NCI-H2227 (cell line): Measurements from ENCODE around the gene NMT1.

ENCODE experiments used
- DNase-seq: peaks from one replicate; lab custom pipeline; 2025; ENCODE audit not compliant: unreplicated experiment; lab: John Stamatoyannopoulos, UW

NMT1 gene

GRCh38 chr17:45060797-45061605 is at the start of gene NMT1:
NMT1 (plus strand) TSS chr17:45061317; CDS start chr17:45061330, 13 bp downstream.
- DNase-seq: peak; percentile 99

- DNase-seq: no peak
Measured at GRCh38 chr17:45011767-45012166, 49.4 kb upstream of the NMT1 start.

DNA sequence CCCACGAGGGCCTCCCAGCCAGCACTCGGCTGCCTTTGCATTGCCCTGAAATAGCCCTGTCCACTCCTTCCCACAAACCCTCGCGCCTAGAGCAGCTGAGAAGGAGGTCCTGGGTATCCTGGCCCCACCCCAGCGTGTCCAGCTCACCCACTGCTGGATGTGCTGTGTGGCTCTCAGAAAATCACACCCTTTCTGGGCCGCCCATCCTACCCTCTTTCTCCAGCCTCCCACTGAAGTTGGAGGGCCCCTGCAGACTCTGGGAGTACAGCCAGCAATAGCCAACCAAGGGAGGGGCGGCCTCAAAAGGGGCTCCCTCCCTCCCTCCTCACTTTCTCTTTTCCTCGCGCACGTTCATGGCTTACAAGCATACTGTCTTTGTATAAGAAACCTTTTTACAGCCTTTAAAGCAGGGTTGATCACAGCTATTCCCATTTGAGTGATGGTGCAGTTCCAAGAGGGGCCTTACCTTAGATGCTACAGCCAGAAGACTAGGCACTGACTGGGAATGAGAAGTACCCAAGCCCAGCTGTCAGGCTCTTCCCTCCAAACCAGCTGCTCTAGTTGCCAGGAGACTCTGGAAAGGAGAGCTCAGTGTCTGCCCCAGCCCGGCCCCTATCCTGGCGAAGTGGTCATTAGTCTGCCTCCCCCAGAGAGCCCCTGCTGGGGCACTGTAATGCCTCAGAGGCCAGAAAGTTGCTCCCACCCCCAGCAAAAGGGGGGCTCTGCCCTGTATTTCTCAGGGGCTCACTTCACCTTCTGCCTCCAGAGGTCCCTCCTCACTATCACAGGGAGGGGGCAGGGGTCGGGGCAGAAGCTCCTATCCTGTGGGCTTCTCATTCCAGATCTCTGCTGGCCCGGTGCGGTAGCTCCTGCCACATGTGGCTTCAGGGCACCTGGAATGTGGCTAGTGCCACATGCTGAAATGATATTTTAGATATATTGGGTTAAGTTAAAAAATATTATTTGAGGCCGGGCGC is 47.8 kb upstream of the NMT1 start:
- DNase-seq: peak; percentile 73

DNA sequence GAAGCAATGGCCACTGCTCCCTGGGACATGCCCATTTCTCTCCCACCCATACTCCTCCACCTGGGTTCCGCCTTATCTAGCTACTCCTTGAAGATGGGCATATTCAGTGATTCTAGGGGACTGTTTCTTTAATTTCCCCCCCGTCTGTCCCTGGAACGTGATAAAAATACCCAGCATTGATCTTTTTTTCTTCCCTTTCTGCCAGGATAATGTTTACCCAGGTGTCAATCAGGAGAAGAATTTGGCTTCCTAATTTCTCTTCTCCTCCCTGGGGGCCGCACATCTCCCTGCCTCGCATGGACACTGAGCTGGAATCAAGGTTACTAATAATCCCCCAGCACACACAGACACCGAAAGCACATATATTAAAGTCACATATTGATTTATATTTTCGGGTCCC is 44.9 kb upstream of the NMT1 start:
- no peak for DNase-seq

DNA sequence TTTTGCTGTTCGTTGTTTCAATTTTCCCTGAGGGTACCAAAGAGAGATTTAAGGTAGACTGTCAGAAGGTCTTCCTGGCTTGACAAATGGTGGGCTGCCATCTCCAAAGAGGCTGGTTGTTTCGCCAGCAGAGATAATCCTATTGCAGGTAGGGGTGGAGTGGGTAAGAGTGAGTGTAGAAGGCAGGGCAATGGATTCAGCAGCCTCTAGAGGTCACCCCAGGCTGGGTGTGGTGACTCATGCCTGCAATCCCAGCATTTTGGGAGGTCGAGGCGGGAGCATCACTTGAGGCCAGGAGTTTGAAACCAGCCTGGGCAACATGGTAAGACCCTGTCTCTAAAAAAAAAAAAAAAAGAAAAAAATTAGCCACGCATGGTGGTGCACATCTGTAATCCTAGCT is 44.3 kb upstream of the NMT1 start:
- DNase-seq: peak; percentile 21

- DNase-seq: no peak
Measured at GRCh38 chr17:45018514-45018847, 42.6 kb upstream of the NMT1 start.

GRCh38 chr17:45018848-45019711 is 42.0 kb upstream of the NMT1 start:
- peak; percentile 63 for DNase-seq

DNA sequence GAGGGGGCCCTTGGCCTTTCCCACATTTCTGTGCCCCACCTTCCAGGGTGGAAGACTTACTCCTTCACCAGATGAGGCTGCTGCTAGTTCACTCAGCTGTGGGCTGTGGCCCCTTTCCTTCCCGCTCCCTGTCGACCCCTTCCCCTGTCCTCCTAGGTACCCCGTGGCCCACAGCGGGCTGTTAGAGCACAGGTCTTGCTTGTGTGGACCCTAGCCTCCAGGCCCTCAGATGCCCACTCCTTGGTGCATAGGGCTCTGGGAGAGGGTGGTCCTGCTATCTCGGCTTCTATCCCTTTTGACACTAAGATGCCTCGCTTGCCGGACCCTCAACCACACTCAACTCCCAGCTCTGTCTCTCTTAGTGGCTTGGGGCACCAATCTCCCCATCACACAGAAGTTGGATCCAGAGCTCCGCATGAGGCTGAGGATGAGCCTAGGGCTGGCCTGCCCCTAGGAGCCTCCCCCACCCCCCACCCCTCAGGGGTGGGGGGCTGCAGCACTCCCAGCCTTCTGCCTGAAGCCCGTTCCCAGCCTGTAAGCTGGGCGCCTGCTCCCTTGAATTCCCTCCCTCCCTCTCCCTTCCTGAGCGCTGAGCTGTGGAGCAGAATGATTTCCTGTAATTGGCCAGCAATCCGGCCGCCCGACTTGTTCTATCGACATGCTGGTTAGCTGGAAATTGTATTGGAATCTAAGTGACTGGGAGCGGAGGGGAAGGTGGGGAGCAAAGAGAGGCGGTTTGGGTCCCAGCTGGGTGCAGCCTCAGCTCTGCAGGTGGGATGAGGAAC is 40.6 kb upstream of the NMT1 start:
- DNase-seq: peak; percentile 77

GRCh38 chr17:45021607-45022287 is 39.4 kb upstream of the NMT1 start:
- DNase-seq: no peak

- no peak for DNase-seq
Measured at GRCh38 chr17:45022288-45022648, 38.8 kb upstream of the NMT1 start.

DNA sequence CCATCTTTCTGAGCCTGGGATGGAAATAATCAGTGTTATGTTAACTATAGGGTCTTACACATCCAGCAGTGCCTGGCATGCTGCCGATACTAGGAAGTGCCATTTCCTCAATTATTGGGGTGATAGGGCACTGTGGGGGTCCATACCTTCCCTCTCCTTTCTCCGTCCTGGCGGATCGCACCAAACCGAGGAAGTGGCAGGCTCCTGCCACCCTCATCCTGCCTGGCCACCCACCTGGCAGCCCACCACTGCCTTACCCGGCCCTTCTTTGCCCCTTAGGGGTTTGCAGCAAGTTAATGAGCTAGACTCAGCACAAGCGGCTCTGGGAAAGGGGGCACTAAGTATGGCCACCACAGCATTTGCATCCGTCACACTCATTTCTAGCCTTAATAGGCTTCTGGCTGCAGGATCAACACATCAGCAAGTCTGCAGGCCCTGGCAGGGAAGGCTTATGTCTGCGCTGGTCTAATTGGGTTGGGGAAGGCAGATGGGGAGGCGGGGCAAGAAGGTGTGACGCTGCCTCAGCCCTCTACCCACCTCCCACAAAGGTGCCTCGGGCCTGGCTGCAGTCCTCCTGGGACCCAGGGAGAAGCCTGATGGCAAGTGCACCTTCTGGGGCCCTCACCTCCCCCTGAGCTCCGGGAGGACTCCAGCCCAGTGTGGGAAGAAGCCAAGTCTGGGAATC is 38.3 kb upstream of the NMT1 start:
- peak; percentile 37 for DNase-seq

DNA sequence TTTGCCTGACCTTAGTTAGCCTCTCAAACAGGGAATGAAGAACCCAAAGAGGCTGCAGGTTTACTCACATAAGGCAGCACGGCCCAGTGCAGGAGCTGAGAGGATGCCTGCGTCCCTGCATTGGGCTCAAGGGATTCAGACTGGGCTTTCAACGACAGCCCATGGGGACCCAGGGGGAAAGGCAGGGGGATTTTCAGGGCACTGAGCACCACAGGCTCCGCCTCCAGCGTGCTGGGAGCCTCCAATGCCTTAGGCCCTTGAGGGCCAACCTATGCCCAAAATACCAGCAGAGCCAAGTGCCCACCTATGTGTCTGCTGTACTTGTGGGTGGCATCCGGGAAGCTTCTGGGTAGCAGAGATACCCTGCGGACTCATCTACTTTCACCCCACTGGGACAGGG is 32.0 kb upstream of the NMT1 start:
- no peak for DNase-seq

DNA sequence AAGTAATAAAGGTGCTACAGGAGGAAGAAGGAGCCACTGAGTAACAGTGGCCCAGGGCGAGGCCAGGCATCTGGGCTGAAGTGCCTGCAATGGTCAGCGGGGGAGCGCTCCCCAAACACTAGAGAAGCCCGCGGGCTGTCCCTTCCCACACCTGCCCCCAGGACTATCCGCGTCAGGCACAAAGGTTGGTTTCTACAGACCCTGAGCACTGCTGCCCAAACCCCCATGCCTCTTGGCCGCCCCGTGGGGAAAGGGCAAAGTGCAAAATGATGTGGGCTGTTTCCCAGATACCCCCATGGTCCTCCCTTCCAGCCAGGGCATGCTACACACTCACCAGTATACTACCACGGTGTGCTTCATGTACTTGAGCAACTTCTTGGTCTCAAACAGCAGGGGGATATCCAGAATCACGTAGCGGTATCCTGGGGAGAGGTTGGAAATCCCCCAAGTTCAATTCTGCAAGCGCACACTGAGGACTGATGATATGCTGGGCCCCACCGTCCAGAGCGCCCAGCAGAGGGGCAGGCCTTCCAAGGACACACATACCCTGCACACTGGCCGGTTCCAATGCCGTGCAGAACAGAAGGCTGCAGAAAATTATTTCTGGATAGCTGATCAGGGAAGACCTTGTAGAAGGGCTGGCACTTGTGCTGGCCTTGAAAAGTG is 31.2 kb upstream of the NMT1 start:
- no peak for DNase-seq

DNA sequence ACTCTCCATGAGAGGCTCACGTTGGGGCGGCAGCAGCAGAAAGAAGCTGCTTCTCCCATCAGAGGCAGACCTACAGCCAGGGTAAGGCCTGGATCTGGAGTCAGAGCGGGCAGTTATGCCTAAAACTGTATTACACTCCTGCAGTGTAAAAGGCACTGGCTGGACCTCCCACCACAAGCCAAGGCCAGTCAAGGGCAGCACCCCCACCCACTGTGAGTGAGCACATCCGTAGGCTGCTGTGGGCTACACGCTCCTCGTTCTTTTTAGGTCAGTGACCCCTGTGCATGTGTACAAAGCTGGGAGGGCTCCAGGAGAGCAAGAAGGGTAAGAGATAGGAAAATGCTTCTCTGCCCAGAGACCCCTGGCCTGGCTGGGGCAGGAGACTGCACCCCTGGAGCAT is 30.4 kb upstream of the NMT1 start:
- no peak for DNase-seq

DNA sequence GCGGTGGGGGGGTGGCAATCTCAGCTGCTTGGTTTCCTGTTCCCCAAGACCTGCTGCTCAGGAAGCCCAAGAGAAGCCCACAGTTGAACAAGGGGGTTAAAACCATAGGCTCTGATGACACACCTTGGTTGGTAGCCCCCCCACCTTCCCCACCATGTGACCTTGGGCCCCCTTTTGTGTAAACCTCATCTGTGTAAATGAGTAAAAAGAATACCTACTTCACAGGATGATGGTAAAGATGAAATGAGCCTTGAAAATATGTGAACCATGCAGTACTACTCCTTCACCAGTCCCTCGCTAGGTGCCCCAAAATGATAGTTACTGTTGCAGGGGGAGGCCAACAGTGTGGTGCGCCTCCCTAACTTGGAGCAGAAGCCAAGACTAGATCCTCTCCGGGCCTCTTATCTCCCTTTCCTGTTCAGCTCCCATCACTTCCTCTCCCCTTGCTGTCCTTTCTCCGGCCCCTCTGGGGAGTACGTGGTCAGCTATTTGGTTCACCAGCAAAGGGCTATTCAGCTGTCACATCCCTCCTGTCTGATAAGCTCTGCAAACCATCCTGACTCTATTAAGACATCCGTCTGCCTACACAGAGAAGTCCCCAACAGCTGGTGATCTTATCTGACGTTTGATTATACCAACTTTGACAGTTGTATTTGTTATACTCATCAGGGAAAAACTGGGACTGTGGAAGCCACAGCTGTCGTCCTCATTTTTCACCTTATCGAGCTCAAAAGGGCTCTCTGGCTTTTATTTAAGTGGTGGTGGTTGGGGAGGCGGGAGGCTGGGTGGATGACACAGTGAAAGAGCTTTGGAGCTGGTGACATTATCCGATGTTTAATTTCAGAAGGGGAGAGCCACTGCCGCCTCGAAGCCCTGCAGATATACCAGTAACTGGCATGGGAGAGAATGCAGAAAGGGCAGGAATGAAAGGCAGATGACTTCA is 29.6 kb upstream of the NMT1 start:
- DNase-seq: no peak

DNA sequence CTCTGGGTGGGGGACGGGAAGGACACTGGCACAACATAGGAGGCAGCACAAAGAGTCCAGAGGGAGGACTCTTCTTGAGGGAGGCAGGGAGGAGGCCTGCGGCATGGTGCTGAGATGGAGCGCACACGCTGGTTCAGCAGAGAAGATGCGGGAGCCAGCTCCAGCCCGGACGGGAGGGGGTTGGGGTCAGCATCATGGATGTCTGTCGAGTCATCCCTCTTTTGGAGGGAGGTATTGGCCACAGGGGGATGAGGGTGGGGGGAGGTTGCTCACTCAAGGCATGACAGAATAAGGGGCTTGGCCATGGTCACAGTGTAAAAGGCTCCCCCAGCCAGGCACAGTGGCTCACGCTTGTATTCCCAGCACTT is 29.0 kb upstream of the NMT1 start:
- no peak for DNase-seq

DNA sequence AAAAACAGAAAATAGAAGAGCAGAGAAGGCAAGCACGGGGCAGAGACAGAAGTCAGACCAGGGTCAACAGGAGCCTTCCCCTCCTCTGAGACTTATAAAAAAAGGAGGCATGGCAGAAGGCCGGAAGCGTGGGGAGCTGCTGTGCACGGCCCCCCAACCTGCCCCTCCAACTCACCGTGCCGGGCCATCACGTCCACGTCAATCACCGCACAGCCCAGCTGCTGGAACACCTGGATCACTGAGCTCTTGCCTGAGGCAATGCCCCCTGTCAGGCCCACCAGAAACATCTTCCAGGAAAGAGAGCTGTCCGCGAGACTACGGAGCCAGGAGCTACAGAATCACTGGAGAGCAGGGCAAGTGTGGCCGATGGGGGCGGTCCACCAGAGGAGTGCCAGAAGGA is 26.5 kb upstream of the NMT1 start:
- DNase-seq: no peak

DNA sequence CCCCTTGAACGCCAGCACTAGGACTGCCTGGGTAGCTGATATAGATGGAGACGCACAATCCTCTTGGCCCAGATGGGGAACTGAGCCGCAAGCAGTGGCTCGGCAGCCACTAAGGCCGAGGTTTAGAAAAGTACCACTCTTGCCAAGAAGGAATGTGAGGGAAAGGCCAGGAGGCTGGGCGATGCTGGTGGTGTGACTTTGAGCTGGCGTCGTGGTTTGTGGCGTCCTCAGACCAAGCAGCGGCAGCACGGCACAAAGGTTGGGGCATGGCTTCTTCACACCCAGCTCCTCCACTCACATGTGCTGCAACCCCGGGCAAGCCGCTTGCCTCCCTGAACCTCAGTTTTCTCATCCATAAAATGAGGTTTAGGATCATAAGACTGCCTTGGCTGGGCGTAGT is 25.3 kb upstream of the NMT1 start:
- no peak for DNase-seq
